Trophoblast cell (in vitro differentiated cells and primary cell): Measurements from ENCODE around the gene FRRS1L.

Experiments used
- DNase-seq, 2 donors: peaks; one replicate each; pipeline ENCODE4 v3.0.0-alpha.2; 2016
- H2AFZ ChIP-seq: 2 replicates; pipeline ENCODE4 v1.6.1; 2013; ENCODE audit warnings: low read length, moderate library complexity, mild to moderate bottlenecking; ENCODE audit not compliant: insufficient read depth, poor library complexity
- H2AK5ac ChIP-seq: 2 replicates; pipeline ENCODE4 v1.6.1; 2013; ENCODE audit warnings: mild to moderate bottlenecking, low read length
- H2BK120ac ChIP-seq: 2 replicates; pipeline ENCODE4 v1.6.1; 2013; ENCODE audit warnings: low read length, mild to moderate bottlenecking, moderate library complexity; ENCODE audit not compliant: insufficient read depth, poor library complexity
- H2BK12ac ChIP-seq: 2 replicates; pipeline ENCODE4 v1.6.1; 2013; ENCODE audit warnings: mild to moderate bottlenecking, low read length, moderate library complexity
- H2BK5ac ChIP-seq: 2 replicates; pipeline ENCODE4 v1.6.1; 2013; ENCODE audit warnings: low read length, low read depth, moderate library complexity, mild to moderate bottlenecking; ENCODE audit not compliant: poor library complexity
- H3K14ac ChIP-seq: 2 replicates; pipeline ENCODE4 v1.6.1; 2013; ENCODE audit warnings: mild to moderate bottlenecking, low read length
- H3K18ac ChIP-seq: 2 replicates; pipeline ENCODE4 v1.6.1; 2013; ENCODE audit warnings: mild to moderate bottlenecking, low read length
- H3K23ac ChIP-seq: 2 replicates; pipeline ENCODE4 v1.6.1; 2013; ENCODE audit warnings: low read length
- H3K27ac ChIP-seq: 2 replicates; pipeline ENCODE4 v1.5.1; 2013; ENCODE audit warnings: low read depth, mild to moderate bottlenecking, inconsistent platforms, low read length, moderate library complexity
- H3K27me3 ChIP-seq: 2 replicates; pipeline ENCODE4 v1.6.1; 2013; ENCODE audit warnings: inconsistent platforms, mild to moderate bottlenecking, low read length, moderate library complexity; ENCODE audit not compliant: insufficient read depth
- H3K36me3 ChIP-seq, 2 experiments: 1 replicate in 1 of 2; 2 replicates in 1 of 2; pipeline ENCODE4 v1.6.1; 2013; ENCODE audit warnings: low read length in 2 of 2, mild to moderate bottlenecking in 2 of 2, moderate library complexity in 1 of 2; ENCODE audit not compliant: insufficient read depth in 2 of 2, control insufficient read depth in 1 of 2
- H3K4ac ChIP-seq: 2 replicates; pipeline ENCODE4 v1.6.1; 2013; ENCODE audit warnings: low read depth, mild to moderate bottlenecking, low read length, moderate library complexity
- H3K4me1 ChIP-seq, 2 experiments: 1 replicate in 1 of 2; 2 replicates in 1 of 2; pipeline ENCODE4 v1.6.1; 2013; ENCODE audit warnings: low read length in 2 of 2, mild to moderate bottlenecking in 2 of 2, moderate library complexity in 1 of 2; ENCODE audit not compliant: insufficient read depth in 2 of 2, control insufficient read depth in 1 of 2
- H3K4me2 ChIP-seq: 2 replicates; pipeline ENCODE4 v1.6.1; 2013; ENCODE audit warnings: inconsistent platforms, mild to moderate bottlenecking, low read length, moderate library complexity
- H3K4me3 ChIP-seq: 2 replicates; pipeline ENCODE4 v1.5.1; 2013; ENCODE audit warnings: mild to moderate bottlenecking, low read depth, low read length, inconsistent platforms
- H3K79me1 ChIP-seq: one replicate; pipeline ENCODE4 v1.6.1; 2013; ENCODE audit warnings: low read length
- H3K79me2 ChIP-seq: 2 replicates; pipeline ENCODE4 v1.6.1; 2013; ENCODE audit warnings: low read length, mild to moderate bottlenecking; ENCODE audit not compliant: control insufficient read depth, insufficient read depth, poor library complexity
- H3K9ac ChIP-seq: 2 replicates; pipeline ENCODE4 v1.6.1; 2013; ENCODE audit warnings: mild to moderate bottlenecking, low read length
- H3K9me3 ChIP-seq: 2 replicates; pipeline ENCODE4 v1.6.1; 2013; ENCODE audit warnings: low read depth, mild to moderate bottlenecking, control low read depth, inconsistent platforms, low read length; ENCODE audit not compliant: insufficient read depth
- H4K12ac ChIP-seq: 2 replicates; pipeline ENCODE4 v1.6.1; 2013; ENCODE audit warnings: low read depth, mild to moderate bottlenecking, low read length, moderate library complexity
- H4K8ac ChIP-seq: 2 replicates; pipeline ENCODE4 v1.6.1; 2013; ENCODE audit warnings: low read depth, mild to moderate bottlenecking, low read length, moderate library complexity
- H4K91ac ChIP-seq: one replicate; pipeline ENCODE4 v1.6.1; 2013; ENCODE audit warnings: low read depth, mild to moderate bottlenecking, low read length, moderate library complexity
- WGBS: extraction: QIAGEN DNeasy Blood & Tissue Kit; methylation state at CpG from one replicate; pipeline ENCODE4 v1.1.7; 2013; ENCODE audit warnings: missing lambda C conversion rate; ENCODE audit not compliant: insufficient read length, insufficient coverage; ENCODE audit errors: extremely low coverage; 5-methylcytosine and 5-hydroxymethylcytosine counted together

The FRRS1L gene

DNA sequence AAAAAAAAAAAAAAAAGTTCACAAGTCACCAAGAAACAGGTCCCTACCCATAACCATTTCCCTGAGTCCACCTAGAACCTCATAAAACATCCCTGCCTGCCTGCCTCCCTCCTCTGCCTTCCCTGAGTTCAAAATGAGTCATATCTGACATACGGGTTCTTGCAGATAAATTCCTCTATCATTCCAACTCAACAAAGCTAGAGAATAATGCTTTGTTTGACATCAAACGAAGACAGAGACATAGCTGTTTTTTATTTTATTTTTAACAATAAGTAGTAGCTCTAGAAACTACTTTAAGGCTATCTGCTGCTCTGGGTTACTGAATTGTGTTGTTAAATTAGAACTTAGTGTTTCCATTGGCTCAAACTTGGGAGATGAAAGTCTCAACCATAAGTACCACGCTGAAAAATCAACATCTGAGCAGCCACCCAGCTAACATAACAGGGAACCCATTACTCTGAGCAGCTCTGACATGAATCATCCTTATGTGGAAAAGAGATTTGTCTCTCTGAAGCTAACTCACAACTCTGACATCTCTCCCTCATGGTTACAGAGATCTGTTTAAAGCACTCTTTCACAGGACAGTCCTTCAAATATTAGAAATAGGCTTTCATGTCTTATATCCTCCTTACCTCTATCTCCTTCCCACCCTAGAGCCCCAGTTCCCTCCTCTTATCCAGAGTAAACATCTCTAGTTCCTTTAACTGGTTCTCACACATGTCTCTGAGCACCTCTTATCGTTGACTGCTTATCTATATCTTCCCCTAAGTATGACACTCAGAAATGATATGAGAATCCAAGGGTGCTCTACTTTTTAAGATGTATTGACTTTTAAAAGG, 59.4 kb downstream of the FRRS1L start:
- Histone ChIP-seq H2AFZ (no peak overlapping the region), H3K27me3 (no peaks in the 10 kb centered on the region), H3K14ac (no peak overlapping the region), H3K4me2 (no peak overlapping the region), H3K9me3 (no peaks in the 10 kb centered on the region), H3K79me2 (peaks cover 4% of the 10 kb centered on the region), H3K18ac (no peak overlapping the region), H4K8ac (no peak overlapping the region), H3K4ac (peak overlapping the region; percentile 62), H3K79me1 (peaks cover 3% of the 10 kb centered on the region), H2BK120ac (no peak overlapping the region), H3K4me3 (no peak overlapping the region), H3K36me3 (peaks cover 2 to 6% of the 10 kb centered on the region in 2 experiments), H3K9ac (no peak overlapping the region), H2AK5ac (peak overlapping the region; percentile 10), H3K27ac (peak overlapping the region; percentile 39), H4K12ac (no peak overlapping the region), H3K4me1 (peaks cover 0 to 4% of the 10 kb centered on the region in 2 experiments), H4K91ac (no peak overlapping the region), H2BK5ac (no peak overlapping the region), H2BK12ac (no peak overlapping the region), H3K23ac (no peak overlapping the region)
- peak; percentile 32 to 70 for DNase-seq
- WGBS: no CpG with 5 or more reads among the region's 4 CpGs

DNA sequence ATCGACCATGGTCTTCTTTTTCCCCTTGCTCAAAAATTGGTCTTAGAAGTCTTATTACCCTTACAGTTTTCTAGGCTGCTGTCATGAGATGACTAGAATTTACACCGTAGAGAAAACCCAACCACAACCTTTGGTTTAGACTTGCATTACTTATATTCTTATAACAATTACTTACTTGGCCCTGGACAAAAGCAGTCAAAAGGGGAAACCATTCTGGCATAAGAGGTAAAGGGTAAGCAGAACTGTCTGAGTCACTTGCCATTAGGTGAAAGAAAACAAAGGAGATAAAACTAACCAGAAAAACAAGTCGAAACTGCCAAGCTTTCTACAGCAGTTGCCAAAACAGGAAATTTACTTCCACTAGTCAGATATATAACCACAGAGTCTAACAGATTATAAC, 65.2 kb downstream of the FRRS1L start:
- H3K4me1 ChIP-seq: peaks cover 4 to 12% of the 10 kb centered on the region in 2 experiments
- no peaks in the 10 kb centered on the region for H3K9me3 ChIP-seq
- H3K27ac ChIP-seq: peak overlapping the region; percentile 47
- H3K9ac ChIP-seq: no peak overlapping the region
- no peak overlapping the region for H4K12ac ChIP-seq
- peaks cover 2 to 6% of the 10 kb centered on the region in 2 experiments for H3K36me3 ChIP-seq
- no peak overlapping the region for H2BK5ac ChIP-seq
- peak; percentile 4 to 60 for DNase-seq
- H3K27me3 ChIP-seq: no peaks in the 10 kb centered on the region
- peaks cover 5% of the 10 kb centered on the region for H3K79me1 ChIP-seq
- no peak overlapping the region for H2AFZ ChIP-seq
- no CpG with 5 or more reads among the region's 3 CpGs for WGBS
- H2BK120ac ChIP-seq: no peak overlapping the region
- no peak overlapping the region for H3K18ac ChIP-seq
- no peak overlapping the region for H3K4me3 ChIP-seq
- H3K79me2 ChIP-seq: peaks cover 8% of the 10 kb centered on the region
- no peak overlapping the region for H3K4me2 ChIP-seq
- H4K8ac ChIP-seq: no peak overlapping the region
- no peak overlapping the region for H4K91ac ChIP-seq
- no peak overlapping the region for H3K14ac ChIP-seq
- no peak overlapping the region for H3K23ac ChIP-seq
- H3K4ac ChIP-seq: no peak overlapping the region
- H2AK5ac ChIP-seq: no peak overlapping the region
- H2BK12ac ChIP-seq: no peak overlapping the region

DNA sequence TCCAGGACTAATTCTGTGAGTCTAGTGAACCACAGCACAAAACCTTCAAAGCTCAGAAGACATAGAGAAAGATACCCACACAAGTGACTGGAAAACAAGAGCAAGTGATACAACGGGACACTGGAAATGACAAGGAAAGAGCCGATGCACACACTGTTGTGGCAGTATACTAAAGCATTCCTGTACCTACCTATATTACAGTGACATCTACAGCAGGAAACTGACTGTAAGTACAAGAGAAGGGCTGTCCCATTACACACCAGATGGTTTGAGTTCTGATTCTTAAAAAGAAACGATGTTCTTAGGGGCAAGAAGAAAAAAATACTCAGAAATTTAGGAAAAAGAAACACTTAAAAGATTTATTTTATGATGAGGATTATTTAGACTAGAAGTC, 65.8 kb downstream of the FRRS1L start:
- H2AK5ac ChIP-seq: no peak overlapping the region
- H4K91ac ChIP-seq: no peak overlapping the region
- H2AFZ ChIP-seq: no peak overlapping the region
- no peak overlapping the region for H3K4me2 ChIP-seq
- H3K79me1 ChIP-seq: peaks cover 5% of the 10 kb centered on the region
- H3K14ac ChIP-seq: no peak overlapping the region
- no peak overlapping the region for H3K4me3 ChIP-seq
- no peak overlapping the region for H3K23ac ChIP-seq
- H3K27ac ChIP-seq: no peak overlapping the region
- H4K8ac ChIP-seq: no peak overlapping the region
- no peak overlapping the region for H2BK5ac ChIP-seq
- H3K36me3 ChIP-seq: peaks cover 2 to 6% of the 10 kb centered on the region in 2 experiments
- H2BK120ac ChIP-seq: no peak overlapping the region
- H4K12ac ChIP-seq: no peak overlapping the region
- H3K9ac ChIP-seq: no peak overlapping the region
- H3K18ac ChIP-seq: no peak overlapping the region
- H3K27me3 ChIP-seq: no peaks in the 10 kb centered on the region
- DNase-seq: no peak
- no peak overlapping the region for H3K4ac ChIP-seq
- no CpG with 5 or more reads among the region's 3 CpGs for WGBS
- H3K4me1 ChIP-seq: peaks cover 4 to 12% of the 10 kb centered on the region in 2 experiments
- H3K9me3 ChIP-seq: no peaks in the 10 kb centered on the region
- no peak overlapping the region for H2BK12ac ChIP-seq
- H3K79me2 ChIP-seq: peaks cover 8% of the 10 kb centered on the region

DNA sequence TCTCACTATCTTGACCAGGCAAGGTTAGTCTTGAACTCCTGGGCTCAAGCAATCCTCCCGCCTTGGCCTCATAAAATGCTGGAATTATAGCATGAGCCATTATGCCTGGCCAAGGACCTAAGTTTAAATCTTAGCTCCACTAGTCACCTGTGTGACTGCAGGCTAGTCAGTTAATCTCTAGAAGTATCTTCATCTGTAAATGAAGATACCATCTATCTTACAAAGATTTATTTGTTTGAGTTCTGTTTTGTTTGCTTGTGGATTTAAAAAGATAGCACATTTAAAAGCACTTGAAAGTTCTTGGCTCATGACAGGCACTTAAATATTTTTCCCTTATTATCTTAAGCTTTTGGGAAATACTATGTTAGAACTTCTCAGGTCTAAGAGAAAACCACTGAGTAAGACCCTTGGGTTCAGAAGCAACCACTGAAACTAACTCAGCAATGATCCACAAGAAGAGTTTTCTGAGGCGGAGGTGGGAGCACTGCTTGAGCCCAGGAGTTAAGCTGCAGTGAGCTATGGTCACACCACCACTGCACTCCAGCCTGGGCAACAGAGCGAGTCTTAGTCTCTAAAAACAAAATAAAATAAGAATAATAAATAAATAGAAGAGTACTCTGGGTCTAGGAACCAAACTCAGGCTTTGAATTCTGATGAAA, 66.4 kb downstream of the FRRS1L start:
- Histone ChIP-seq H3K14ac (no peak overlapping the region), H2BK5ac (no peak overlapping the region), H3K4me3 (no peak overlapping the region), H3K79me1 (peaks cover 5% of the 10 kb centered on the region), H3K9me3 (no peaks in the 10 kb centered on the region), H3K18ac (no peak overlapping the region), H3K23ac (no peak overlapping the region), H4K12ac (no peak overlapping the region), H3K9ac (no peak overlapping the region), H3K79me2 (peaks cover 9% of the 10 kb centered on the region), H3K4me2 (no peak overlapping the region), H4K91ac (no peak overlapping the region), H2BK12ac (no peak overlapping the region), H3K4me1 (peaks cover 4 to 12% of the 10 kb centered on the region in 2 experiments), H2BK120ac (no peak overlapping the region), H3K4ac (no peak overlapping the region), H3K36me3 (peaks cover 2 to 5% of the 10 kb centered on the region in 2 experiments), H4K8ac (no peak overlapping the region), H2AK5ac (no peak overlapping the region), H3K27ac (no peak overlapping the region), H2AFZ (no peak overlapping the region), H3K27me3 (no peaks in the 10 kb centered on the region)
- no peak for DNase-seq
- no CpG with 5 or more reads among the region's 3 CpGs for WGBS
